ENCODE data around the gene EDC4. TPM values are rescaled to one million over a fixed set of nuclear protein-coding genes. Genes with fewer than 3 reads are reported as not detected.

The EDC4 gene
- total and polyA plus RNA-seq, 2 of the 8 experiments (the other 6 are each of a cell fraction or from before 2014, with no cell fraction given): 58.5 to 72.7 TPM

GRCh38 chr16:67837811-67838210 lies 35.0 kb upstream of the EDC4 start (continued):
- no peak for TF ChIP-seq PHF8 (conservative IDR thresholded peaks at IDR 0.05; ENCODE audit: low read depth, low read length)
- TF ChIP-seq CHD1 (IDR thresholded peaks at IDR 0.05; ENCODE audit: low read depth, low read length): no peak
- TF ChIP-seq GABPA (IDR thresholded peaks at IDR 0.05; ENCODE audit: borderline replicate concordance, insufficient read depth, low read length): no peak
- no peak for TF ChIP-seq TBP (IDR thresholded peaks at IDR 0.05; ENCODE audit: low read depth, low read length)

Measured in H1 (cell line).